ENCODE data around the gene C12orf57.

C12orf57 gene

GRCh38 chr12:6954316-6955107, 10.7 kb downstream of the C12orf57 start:
- H2AFZ ChIP-seq (ENCODE audit: low read depth): peak overlapping the region; percentile 79; the same call in 1 of the 2 replicates
- H3K4me1 ChIP-seq (ENCODE audit: low read depth, poor library complexity, severe bottlenecking): peaks cover 25% of the 10 kb centered on the region
- TF ChIP-seq CTCF (conservative IDR thresholded peaks at IDR 0.05; ENCODE audit: low read depth, low read length): no peak
- no peaks in the 10 kb centered on the region for H4K20me1 ChIP-seq (ENCODE audit: insufficient read depth)
- peak overlapping the region; percentile 93 for H3K4me2 ChIP-seq
- H3K27ac ChIP-seq: no peak overlapping the region
- H3K4me3 ChIP-seq (IDR thresholded peaks at IDR 0.05; ENCODE audit: insufficient read depth, low read depth, low read length): no peak overlapping the region
- no peaks in the 10 kb centered on the region for H3K27me3 ChIP-seq (ENCODE audit: insufficient read depth, low read depth)
- H3K9ac ChIP-seq: no peak overlapping the region
- H3K79me2 ChIP-seq (ENCODE audit: insufficient read depth, low read depth): no peaks in the 10 kb centered on the region
- H3K36me3 ChIP-seq (ENCODE audit: insufficient read depth): no peaks in the 10 kb centered on the region

GRCh38 chr12:6955108-6956020, 11.5 kb downstream of the C12orf57 start:
- Histone ChIP-seq H3K4me3 (IDR thresholded peaks at IDR 0.05; ENCODE audit: insufficient read depth, low read depth, low read length) (no peak overlapping the region), H3K4me2 (no peak overlapping the region), H3K27me3 (ENCODE audit: insufficient read depth, low read depth) (no peaks in the 10 kb centered on the region)

GRCh38 chr12:6956021-6956727, 12.4 kb downstream of the C12orf57 start:
- H3K4me2 ChIP-seq: no peak overlapping the region
- H3K9ac ChIP-seq: no peak overlapping the region
- H3K4me3 ChIP-seq (IDR thresholded peaks at IDR 0.05; ENCODE audit: insufficient read depth, low read depth, low read length): no peak overlapping the region
- H4K20me1 ChIP-seq (ENCODE audit: insufficient read depth): no peaks in the 10 kb centered on the region
- no peaks in the 10 kb centered on the region for H3K27me3 ChIP-seq (ENCODE audit: insufficient read depth, low read depth)
- TF ChIP-seq CTCF (conservative IDR thresholded peaks at IDR 0.05; ENCODE audit: low read depth, low read length): no peak
- no peaks in the 10 kb centered on the region for H3K79me2 ChIP-seq (ENCODE audit: insufficient read depth, low read depth)
- no peak overlapping the region for H3K27ac ChIP-seq
- no peak overlapping the region for H2AFZ ChIP-seq (ENCODE audit: low read depth)
- peaks cover 22% of the 10 kb centered on the region for H3K4me1 ChIP-seq (ENCODE audit: low read depth, poor library complexity, severe bottlenecking)
- no peaks in the 10 kb centered on the region for H3K36me3 ChIP-seq (ENCODE audit: insufficient read depth)

More at GRCh38 chr12:6955108-6956020, 11.5 kb downstream of the C12orf57 start:
- H3K79me2 ChIP-seq (ENCODE audit: insufficient read depth, low read depth): no peaks in the 10 kb centered on the region
- H3K36me3 ChIP-seq (ENCODE audit: insufficient read depth): no peaks in the 10 kb centered on the region
- H4K20me1 ChIP-seq (ENCODE audit: insufficient read depth): no peaks in the 10 kb centered on the region
- no peak for TF ChIP-seq CTCF (conservative IDR thresholded peaks at IDR 0.05; ENCODE audit: low read depth, low read length)
- no peak overlapping the region for H3K27ac ChIP-seq
- peaks cover 22% of the 10 kb centered on the region for H3K4me1 ChIP-seq (ENCODE audit: low read depth, poor library complexity, severe bottlenecking)
- H2AFZ ChIP-seq (ENCODE audit: low read depth): no peak overlapping the region
- H3K9ac ChIP-seq: no peak overlapping the region

- no peak overlapping the region for H3K9ac ChIP-seq
These were observed 13.4 kb downstream of the C12orf57 start for GRCh38 chr12:6957151-6957701.

More at GRCh38 chr12:6957151-6957701, 13.4 kb downstream of the C12orf57 start:
- H2AFZ ChIP-seq (ENCODE audit: low read depth): no peak overlapping the region
- TF ChIP-seq CTCF (conservative IDR thresholded peaks at IDR 0.05; ENCODE audit: low read depth, low read length): no peak
- H3K4me1 ChIP-seq (ENCODE audit: low read depth, poor library complexity, severe bottlenecking): peaks cover 22% of the 10 kb centered on the region
- no peaks in the 10 kb centered on the region for H3K27me3 ChIP-seq (ENCODE audit: insufficient read depth, low read depth)
- H3K27ac ChIP-seq: no peak overlapping the region
- H3K79me2 ChIP-seq (ENCODE audit: insufficient read depth, low read depth): no peaks in the 10 kb centered on the region
- no peaks in the 10 kb centered on the region for H4K20me1 ChIP-seq (ENCODE audit: insufficient read depth)
- H3K4me3 ChIP-seq (IDR thresholded peaks at IDR 0.05; ENCODE audit: insufficient read depth, low read depth, low read length): no peak overlapping the region
- no peak overlapping the region for H3K4me2 ChIP-seq
- no peaks in the 10 kb centered on the region for H3K36me3 ChIP-seq (ENCODE audit: insufficient read depth)
